ENCODE measurements around the gene MEGF6.

Gene MEGF6

DNA sequence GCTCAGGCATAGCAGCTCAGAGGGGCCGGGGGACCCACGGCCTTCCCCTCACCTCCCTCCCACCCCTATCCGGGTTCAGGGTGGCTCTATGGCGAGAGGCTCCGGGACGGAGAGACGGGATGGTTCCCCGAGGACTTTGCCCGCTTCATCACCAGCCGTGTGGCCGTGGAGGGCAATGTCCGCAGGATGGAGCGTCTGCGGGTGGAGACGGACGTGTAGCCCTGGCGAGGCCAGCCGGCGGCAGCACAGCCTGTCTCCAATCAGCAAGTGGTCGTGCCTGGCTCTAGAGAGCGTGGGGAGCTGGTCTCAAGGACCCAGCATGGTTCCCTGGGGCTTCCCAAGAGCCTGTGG lies 131.0 kb downstream of the MEGF6 start:
- no peak for DNase-seq

DNA sequence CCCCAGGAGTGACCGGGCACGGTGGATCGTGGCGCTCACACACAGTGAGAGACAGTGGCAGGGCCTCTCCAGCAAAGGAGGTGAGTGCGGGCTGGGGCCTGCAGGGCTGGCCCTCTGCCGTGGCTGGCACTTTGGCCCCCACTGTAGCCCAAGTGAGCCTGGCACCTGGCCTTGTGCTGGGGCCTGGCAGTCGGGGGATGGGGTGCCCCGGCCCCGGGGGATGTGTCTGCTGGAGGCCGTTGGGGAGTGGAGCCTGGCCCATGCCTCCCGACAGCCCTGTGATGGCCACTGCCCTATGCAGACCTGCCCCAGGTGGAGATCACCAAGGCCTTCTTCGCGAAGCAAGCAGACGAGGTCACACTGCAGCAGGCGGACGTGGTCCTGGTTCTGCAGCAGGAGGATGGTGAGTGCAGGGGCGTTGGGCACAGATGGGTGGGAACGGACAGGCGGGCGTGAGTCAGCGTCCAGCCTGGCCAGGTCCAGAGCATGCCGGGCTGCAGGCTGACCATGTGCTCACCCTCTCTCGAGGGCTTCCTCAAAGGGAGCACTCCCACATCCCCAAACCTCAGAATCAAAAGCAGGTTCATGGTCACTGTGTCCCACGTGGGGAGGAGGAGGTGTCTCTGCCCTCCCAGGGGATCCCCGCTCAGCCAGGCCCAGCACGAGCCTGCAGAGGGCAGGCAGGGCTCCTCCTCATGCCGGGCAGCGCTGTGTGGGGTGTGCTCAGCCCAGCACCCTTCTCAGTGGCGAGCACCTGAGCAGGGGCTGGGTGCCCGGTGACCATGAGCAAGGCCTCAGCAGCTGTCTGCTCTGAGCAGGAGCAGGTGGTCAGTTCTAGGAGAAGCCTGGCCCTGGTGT lies 131.6 kb downstream of the MEGF6 start:
- no peak for DNase-seq

GRCh38 chr1:3478187-3478586 lies 133.1 kb downstream of the MEGF6 start:
- no peak for DNase-seq

DNA sequence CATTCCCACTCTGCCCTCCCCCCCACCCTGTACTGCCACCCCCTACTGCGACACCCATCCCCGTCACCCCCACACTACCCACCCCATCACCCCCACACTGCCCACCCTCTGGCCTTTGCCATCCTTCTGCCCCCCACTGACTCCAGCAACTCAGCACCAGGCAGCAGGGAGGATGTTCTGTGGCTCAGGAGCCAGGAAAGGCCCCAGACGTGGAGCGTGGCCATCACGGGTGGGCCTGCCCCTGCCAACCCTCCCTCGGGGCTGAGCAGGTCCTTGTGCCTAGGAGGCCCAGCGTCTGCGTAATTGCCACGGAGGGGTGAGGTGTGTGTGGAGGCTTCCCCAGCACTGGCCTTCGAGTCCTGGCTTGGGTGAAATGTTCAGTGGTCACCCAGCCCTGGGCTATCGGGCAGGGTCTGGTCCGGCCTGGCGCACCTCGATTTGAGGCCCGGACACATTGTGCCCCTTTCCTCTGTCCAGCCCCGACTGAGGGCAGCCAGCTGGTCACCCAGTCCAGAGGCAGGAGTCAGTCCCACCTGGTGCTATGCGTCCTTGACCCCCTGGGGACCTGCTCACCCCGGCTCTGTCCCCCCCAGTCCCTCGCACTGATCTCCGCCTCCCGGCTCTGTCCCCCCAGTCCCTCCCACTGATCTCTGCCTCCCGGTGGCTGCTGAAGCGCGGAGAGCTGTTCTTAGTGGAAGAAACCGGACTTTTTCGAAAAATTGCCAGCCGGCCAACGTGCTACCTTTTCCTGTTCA lies 133.9 kb downstream of the MEGF6 start:
- DNase-seq = no peak

- no peak for DNase-seq
Measured at GRCh38 chr1:3476666-3477065, 134.6 kb downstream of the MEGF6 start.

GRCh38 chr1:3475839-3476573 lies 135.3 kb downstream of the MEGF6 start:
- no peak for DNase-seq

DNA sequence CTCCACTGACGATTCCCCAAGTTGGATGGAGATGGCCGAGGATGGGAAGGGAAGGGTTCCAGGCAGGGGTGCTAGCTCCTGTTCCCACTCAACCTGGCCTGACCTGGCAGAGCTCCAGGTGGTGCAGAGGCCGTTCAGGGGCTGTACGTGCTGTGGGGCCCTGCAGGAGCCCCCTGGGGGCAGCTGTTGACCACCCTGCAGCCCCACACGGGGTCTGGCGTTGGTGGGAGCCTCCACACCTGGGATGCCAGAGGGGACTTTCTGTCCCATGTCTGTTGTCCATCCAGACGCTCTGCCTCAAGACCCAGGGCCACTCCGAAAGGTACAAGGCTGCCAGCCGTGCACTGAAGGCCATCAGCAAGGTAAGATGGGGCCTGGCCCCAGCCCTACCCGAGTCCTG lies 136.9 kb downstream of the MEGF6 start:
- no peak for DNase-seq

- DNase-seq = no peak
Measured at GRCh38 chr1:3474016-3474415, 137.3 kb downstream of the MEGF6 start.

GRCh38 chr1:3473381-3473844 lies 137.9 kb downstream of the MEGF6 start:
- DNase-seq = no peak

- no peak for DNase-seq
Measured at GRCh38 chr1:3472906-3473305, 138.4 kb downstream of the MEGF6 start.

- no peak for DNase-seq
Measured at GRCh38 chr1:3472088-3472850, 139.0 kb downstream of the MEGF6 start.

- no peak for DNase-seq
Measured at GRCh38 chr1:3471356-3472087, 139.8 kb downstream of the MEGF6 start.

- no peak for DNase-seq
Measured at GRCh38 chr1:3470650-3471355, 140.5 kb downstream of the MEGF6 start.

GRCh38 chr1:3469849-3470649 lies 141.3 kb downstream of the MEGF6 start:
- no peak for DNase-seq

DNA sequence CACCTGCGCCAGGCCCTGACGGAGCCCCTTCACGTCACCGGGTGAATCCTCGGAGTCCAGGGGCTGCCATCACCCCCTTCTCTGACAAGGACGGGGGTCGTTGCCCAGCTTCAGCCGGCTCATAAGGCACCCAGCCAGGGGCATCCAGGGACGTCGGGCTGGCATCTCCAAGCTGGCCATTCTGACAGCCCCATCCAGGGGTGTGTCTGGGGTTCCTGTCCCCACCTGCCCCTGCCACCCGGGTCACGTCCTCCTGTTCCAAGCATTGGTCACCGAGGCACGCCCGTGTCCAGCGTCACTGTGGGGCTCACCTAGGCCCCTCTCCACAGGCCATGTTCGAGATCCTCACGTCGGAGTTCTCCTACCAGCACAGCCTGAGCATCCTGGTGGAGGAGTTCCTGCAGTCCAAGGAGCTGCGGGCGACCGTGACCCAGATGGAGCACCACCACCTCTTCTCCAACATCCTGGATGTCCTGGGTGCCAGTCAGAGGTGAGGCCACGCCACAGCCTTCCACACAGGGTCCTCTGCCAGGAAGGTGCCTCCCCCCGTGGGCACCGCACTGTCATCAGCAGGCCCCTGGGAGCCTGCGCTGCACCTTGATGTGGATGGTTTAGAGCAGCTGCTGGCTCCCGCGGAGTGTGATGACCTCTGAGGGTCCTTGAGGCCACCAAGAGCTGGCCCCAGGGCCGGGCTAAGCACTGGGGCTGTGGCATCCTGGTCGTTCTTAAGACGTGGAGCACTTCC lies 142.0 kb downstream of the MEGF6 start:
- DNase-seq = no peak

DNA sequence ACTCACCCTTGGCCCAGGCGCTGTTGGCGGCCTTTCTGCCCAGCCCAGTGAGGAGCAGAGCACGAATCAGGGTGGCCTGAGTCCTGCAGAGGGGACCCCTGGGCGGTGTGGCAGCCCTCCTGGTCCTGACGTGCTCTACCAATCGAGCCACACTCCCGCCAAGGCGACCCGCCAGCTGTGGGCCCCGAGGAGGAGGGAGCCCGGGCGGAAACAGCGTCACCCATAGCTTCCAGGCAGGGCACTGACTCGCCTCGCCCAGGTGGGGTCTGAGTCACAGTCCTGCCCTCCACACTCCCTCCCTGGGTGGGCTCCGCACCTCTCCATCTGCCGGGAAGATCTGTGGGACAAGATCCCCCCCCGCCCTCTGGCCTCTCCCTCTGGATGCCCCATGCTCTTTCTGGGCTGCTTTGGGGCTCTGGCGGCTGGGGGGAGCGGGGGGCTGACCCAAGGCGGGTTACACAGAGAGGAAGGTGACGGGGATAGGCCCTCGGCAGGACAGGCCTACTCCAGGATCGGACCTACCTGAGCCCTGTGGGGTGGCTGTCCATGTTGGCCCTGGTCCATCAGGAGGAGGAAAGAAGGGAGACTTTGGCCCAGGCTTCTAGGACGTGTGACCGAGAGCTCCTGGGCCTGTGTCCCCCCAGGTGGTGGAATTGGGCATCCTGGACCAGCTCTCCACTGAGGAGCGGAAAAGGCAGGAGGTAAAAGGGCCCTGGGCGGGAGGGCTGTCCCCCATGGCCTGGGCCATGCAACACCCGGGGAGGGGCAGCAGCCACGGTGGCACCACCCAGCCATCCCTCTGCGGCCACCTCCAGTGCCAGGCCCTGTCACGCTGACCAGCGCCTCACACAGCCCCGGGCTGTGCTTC lies 142.8 kb downstream of the MEGF6 start:
- no peak for DNase-seq

DNA sequence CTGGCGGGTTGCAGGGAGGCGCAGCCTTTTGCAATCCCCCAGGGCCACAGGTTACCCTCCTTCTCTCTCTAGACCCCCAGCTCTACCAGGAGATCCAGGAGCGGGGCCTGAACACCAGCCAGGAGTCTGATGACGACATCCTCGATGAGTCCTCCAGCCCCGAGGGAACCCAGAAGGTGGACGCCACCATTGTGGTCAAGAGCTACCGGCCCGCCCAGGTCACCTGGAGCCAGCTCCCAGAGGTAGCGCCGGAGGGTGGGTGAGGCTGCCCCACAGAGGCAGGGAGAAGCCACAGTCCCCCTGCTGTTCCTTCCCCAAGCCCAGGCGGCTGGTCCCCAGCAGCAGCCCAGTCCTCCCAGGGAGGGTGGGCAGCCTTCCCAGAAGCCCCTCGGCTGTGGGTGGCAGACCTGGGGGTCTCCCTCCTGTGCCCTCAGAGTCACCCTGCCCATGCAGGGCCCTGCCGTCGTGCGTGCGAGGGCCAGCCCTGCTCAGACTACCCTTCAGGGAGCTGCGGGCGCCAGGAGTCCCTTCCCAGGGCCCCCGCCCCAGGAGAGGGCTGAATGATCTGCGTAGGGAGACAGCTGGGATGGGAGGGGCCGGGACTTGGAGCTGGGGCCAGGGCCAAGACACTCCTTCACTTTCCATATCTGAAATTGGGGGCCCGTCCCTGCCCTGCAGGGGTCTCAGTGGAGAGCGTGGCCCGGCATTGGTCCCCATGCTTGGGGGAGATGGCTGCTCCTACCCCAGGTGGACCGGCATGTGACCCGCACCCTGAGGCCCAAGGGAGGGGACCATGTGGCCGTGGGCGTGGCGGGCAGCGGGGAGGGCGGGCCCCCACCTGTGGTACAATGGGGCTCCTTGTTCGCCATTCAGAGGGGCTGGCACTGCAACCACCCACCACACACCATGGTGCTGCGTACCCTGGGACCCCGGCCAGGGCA lies 143.9 kb downstream of the MEGF6 start:
- no peak for DNase-seq
